HG03280 (cell line): ENCODE data around the gene FBXO41.

Experiments
- ATAC-seq: cut with Tn5 transposase; IDR thresholded peaks from one replicate; pipeline ENCODE4 v1.9.1; 2021; ENCODE audit warnings: mild to moderate bottlenecking, moderate library complexity; ENCODE audit not compliant: unreplicated experiment

The FBXO41 gene

DNA sequence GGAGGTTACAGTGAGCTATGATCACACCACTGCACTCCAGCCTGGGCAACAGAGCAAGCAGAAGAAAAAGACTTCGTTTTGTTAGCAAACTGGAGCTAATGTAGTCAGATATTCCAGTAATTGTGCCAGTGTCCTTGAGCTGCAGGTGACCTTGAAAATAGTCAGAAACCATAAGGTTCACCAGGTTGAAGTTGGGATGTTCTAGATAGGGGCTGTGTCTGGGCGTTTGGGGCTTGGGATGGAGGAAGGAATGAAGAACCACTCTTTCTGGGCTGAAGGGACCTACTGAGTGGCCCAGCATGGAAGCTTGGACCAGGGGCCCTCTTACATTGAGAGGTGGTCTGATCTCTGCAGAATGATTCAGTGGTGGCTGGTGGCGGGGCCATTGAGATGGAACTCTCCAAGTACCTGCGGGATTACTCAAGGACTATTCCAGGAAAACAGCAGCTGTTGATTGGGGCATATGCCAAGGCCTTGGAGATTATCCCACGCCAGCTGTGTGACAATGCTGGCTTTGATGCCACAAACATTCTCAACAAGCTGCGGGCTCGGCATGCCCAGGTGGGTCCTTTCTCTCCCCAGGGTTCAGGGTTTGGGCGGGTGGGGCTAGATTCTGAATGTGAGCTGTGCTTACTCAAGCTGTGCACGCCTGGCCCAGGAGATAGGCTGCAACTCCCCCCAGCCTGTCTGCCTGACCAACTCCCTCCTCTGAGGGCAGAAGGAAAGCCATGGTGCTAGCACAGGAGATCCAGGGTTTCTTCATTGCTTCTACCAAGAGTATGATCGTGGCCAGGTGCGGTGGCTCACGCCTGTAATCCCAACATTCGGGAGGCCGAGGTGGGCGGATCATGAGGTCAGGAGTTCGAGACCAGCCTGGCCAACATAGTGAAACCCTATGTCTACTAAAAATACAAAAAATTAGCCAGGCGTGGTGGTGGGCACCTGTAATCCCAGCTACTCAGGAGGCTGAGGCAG is 33.1 kb downstream of the FBXO41 start:
- ATAC-seq, result no peak

DNA sequence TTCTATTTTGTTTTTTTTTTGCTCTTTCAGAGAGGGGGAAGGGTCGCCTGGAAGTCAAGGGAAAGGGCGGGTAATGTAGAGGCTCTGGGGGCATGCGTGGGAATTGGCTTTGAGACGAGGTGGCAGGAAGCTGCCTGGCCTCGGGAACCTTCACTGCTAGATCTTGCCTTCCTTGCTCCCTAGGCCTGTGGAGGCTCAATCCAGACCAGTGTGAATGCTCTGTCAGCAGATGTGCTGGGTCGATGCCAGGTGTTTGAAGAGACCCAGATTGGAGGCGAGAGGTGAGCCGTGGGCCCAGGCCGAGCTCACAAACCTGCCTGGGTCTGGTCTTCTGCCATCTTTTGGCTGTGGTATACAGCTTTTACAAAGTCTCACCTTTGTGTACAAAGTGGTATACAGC is 34.6 kb downstream of the FBXO41 start:
- no peak for ATAC-seq

DNA sequence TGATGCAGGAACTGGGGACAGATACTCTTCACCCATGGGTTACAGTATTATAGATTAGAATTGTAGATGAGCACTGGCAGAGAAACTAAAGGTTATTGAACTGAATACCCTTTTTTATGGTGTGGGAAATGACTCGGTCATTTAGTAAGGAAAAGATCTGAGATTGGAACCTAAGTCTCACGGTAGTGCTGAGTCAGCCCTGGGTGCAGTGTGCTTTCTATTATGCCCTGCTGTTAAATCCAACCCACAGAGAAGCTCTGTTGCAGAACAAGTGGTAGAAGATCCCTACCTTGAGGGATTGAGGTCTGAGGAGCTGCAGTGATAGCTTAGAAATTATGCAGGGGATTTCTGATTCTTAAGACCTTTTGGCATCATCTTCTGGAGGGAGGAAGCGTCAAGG is 37.4 kb downstream of the FBXO41 start:
- no peak for ATAC-seq

DNA sequence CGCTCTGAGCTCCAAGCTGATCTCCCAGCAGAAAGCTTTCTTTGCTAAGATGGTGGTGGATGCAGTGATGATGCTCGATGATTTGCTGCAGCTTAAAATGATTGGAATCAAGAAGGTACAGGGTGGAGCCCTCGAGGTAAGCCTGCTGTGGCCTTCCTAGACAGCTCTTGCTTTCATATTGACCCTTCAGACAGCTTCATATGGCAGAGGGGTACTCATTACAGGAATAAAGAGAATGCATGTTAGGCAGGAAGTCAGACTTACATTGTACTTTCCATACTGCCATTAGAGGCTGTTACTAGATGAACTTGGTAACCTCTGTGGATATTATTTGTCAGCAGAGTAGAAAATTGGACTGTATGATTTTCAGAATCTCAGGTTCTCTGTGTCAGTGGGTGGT is 39.7 kb downstream of the FBXO41 start:
- ATAC-seq, result no peak

DNA sequence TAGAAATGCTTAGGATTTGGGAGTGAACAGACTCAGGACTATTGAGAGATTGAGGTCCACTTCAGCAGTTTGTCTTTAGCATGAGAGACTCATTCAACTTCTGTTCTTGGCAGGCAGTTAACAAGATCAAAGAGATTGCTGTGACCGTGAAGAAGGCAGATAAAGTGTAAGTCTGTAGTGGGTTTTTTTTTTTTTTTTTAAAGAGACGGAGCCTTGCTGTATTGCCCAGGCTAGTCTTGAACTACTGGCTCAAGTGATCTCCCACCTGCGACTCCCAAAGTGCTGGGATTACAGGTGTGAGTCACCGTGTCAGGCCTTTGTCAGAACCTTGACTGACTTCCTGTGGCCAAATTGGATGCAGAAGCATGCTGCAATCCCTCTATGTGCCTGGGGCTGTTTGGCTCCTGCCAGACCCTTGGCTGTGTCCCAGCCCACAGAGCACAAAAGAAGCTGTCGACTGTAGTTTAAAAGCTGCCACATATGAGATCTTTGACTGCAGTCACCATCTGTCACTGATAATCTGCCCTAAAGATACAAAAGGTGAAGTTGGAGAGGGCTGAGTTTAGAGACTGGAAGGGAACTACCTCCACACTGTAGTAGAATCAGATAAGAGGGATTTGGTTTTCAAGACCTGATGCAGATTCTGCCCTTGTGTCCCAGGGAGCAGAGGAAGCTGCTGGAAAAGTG is 40.3 kb downstream of the FBXO41 start:
- no peak for ATAC-seq

DNA sequence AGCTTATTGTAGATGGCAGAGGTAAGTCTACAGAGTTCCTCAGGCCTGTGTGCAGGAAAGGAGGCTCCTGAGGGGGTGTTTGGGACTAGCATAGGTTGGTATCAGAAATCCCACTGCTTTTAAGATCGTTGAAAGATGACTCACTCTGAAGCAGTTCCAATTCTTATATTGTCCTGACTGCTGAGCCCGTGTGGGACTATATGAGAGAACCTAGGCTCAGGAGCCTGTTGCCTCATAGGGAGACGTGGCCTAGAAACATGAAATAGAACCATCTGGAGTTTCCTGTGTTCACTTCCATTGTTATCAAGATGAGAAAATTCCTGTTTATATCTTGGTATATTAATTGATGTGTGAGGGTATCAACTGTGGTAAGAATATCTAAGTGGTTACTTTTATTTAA is 44.5 kb downstream of the FBXO41 start:
- no peak for ATAC-seq

DNA sequence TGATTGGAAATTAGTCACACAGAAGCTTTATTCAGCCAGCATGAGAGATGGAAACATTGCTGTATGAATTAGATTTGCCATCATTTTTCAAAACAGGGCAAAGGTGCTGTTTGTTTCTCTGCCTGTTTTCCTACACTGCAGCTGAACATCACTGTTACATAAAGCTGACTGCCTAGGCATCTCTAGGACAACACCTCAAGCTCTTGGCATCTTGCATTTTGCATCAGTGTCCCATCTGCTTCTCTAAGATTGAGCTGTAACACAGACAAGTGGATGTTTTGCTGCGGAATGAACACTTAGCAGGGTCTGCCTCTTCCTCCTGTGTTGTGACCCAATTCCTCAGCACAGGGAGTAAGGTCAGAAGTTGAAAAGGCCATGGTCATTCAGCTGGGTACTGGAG is 45.3 kb downstream of the FBXO41 start:
- no peak for ATAC-seq

DNA sequence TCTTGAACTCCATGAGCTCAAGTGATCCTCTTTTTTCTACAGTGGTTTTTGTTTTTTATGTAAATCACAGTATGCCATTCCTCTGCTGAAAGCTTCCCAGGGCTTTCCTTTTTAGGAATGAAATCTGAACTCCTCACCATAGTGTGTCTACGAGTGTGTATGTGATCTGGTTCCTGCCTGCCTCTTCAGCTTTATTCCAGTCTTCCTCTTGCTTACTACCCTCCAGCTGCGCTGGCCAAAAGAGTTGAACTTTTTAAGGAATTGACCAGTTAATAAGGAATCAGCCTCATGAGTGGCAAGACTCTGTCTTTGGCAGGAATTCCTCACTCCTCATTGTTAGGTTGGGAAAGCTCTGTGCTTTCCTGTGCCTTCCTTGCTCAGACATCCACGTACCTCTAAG is 46.1 kb downstream of the FBXO41 start:
- ATAC-seq, result no peak

DNA sequence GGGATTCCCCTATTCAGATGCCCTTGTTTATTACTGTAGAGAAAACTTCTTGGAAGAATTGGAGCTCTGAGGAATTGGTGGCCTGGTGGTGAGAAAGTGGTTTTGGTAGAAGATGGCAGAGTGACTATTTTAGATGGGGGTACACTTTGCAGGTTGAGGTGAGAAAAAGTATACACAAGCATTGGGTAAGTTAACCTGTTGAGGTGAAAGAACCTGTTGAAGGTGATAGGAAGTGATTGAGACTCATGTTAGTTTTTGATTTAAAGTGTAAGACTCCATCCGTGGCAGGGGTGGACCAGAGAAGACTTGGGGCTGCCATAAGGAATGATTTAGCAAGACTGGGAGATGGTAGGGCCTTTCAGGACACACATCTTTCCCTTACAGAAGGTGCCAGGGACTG is 47.1 kb downstream of the FBXO41 start:
- no peak for ATAC-seq

DNA sequence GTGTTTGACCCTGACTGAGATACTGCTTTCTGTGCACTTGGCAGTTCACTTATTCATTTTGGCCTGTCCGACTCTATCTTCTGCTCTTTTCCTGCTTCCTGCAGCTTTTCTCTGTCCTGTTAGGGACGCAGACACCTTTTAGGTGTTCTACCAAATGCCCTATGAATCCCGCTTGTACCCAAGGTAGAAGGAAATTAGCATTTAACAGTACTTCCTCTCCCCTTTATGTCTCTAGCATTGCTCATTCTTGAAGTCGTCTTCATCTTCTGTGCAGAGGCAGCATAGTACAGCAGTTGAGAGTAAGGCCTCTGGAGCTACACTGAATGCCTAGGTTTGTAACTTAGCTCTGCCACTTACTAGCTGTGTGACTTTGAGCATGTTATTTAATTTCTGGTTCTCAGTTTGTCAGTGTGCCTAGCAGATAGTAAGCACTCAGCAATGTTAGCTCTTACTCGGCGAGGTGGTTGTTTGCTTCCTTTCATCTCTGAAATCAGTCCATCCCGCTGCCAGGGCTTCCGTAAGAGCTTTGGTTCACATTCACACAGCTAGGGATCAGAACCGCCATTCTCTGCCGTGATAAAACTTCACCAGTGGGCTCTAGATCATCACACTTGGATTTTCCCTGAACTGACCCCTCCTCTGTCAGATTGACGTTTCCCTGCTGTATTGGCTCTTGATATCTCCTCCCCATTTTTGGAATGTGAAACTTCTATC is 48.8 kb downstream of the FBXO41 start:
- ATAC-seq, result no peak

DNA sequence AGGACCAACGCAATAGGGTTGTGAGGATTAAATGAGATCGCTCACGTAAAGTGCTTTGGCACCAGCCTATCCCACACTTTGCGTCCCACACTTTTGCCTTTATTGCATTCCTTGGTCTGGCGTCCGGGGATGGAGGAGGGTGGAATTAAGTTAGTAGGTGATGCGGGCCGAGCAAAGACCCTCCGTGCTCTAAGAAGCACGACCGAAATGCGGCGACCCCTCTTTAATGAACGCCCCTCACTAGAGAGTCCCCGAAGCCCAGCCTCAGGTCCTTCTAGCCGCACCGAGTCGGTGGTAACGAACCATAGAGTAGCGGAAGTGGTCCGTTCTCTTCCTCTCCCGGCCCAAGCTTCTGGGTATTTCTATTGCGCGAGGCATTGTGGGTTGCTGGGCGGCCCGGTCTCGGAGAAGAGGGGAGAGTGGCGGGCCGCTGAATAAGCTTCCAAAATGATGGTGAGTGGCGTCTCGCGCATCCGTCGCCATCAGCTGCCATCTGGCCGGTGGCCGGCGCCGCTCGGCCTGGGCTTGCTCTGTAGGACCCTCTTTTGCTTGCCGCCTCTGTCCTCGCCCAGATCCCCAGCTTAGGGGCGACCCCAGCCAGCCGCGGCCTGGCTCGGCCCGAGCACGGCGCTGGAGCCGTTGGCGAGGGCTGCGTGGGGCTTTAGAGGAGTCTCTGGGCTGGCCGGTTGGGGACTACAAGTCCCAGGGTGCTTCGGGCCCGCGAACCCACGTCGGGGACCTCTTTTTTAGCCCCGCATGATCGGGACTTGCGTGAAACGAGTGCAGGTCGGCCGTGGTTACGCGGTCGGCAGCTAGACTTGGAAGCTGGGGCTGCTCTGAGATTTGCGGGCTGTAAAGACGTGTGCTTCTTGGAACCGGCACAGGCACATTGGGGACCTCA is 50.1 kb downstream of the FBXO41 start, which contains the start of gene CCT7:
Gene CCT7 (plus strand): TSS at position 377 of the 901 bp plus-strand sequence. CDS start 71 bp downstream, at position 448.
- ATAC-seq, result peak; percentile 62

DNA sequence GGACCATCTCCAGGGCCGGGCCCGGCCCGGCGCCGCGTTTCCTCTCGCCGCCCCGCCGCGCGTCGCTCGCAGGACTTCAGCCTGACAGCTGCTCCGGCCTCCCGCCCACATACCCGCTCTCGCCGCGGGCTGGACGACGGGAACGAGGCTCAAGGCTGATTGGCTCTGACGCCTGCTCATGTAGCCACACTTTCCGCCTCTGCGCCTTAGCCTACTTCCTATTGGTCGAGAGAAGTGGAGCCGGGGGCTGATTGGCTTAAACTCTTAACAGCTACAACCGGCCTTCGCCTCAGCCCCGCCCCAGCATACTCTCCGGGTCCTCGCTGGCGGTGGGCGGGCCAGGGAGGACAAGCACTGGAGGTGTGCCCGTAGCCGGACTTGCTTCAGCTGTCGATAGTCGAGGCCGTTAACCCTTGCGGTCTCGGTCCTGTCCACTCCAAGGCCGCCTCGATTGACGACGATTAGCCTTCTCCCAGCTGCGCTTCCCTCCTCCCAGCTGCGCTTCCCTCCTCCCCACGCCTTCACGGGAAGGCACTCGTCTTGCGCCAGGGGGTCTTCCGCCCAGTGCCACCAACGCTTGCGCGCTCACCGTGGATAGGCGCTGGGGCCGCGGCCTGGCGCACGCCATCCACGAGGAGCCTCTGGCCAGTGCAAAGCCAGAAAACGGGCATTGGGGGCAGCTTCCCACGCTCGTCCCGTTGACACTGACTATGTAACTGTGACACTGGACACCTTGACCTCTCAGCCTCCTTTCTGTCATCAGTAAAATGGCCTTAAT is 50.9 kb downstream of the FBXO41 start, which contains the start of gene PRADC1:
Gene PRADC1 (minus strand): TSS at position 86 of the 778 bp plus-strand sequence. CDS start 79 bp downstream, at position 7.
- ATAC-seq, result peak; percentile 92

DNA sequence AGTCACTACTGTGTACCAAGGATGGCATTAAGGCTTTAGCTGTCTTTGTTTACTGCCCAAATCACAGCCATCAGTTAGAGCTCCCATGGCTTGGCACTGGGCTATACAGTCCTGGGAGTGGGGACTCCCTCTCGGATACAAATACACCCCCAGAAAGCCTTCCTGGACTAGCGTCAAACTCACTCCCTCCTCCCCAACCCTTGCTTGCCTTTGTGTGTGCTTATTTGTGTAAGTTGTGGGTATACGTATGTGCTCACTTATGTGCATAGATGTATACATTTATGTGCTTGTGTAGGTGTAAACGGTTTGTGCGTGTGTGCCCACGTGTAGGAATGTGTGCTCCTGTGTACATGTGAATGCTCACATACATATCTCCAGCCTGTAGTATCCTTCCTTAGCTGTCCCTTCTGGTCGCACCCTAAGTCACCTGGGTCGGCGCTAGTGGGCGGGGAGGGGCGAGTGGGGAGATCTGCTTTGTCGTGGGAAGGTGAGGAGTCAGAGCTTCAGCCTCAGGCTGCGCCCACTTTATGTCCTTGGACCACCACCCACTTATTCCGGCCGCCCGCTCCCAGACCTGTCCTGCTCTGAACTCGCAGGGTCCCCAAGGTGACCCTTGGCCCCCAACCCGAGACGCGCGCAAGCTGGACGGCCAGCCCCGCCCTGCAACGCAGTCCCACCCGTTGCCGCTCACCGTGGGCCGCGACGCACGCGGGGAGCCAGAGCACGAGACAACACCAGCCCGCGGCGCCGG is 51.7 kb downstream of the FBXO41 start:
- peak; percentile 10 for ATAC-seq

DNA sequence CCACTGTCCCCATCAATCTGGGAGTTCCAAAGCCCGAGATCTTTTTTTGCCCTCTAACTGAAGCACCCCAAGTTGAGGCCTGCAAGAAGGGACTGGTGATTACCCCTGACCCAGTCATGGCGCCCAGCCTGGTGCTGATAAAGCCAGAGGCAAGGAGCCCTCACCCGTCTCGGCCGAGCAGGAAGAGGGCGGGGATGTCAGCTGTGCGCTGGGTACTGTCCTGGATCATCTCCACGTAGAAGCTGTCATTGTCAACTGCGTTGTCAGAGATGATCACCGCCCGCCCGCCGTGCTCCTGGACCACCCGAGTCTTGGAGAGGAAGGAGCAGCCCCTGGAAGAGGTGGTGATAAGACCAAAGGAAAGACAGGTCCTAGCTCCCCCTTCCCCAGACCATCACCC is 55.6 kb downstream of the FBXO41 start:
- no peak for ATAC-seq

DNA sequence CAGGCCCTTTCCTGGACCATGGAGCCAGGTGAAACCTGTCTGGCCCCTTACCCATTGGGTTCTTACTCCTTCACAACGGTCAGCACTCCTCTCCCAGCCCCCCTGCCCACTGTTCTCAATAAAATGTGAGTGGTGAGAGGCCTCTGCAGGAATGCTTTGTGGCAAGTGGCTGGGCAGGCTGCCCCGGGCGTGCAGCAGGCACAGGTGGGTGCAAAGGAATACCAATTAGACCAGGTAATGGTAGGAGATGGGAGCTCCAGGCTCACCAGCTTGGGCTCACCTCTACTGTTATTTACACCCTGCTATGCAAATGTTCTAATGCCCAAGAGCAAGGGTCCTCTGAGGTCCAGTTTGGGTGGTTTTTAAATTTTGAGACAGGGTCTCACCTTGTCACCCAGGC is 57.2 kb downstream of the FBXO41 start:
- ATAC-seq, result no peak

DNA sequence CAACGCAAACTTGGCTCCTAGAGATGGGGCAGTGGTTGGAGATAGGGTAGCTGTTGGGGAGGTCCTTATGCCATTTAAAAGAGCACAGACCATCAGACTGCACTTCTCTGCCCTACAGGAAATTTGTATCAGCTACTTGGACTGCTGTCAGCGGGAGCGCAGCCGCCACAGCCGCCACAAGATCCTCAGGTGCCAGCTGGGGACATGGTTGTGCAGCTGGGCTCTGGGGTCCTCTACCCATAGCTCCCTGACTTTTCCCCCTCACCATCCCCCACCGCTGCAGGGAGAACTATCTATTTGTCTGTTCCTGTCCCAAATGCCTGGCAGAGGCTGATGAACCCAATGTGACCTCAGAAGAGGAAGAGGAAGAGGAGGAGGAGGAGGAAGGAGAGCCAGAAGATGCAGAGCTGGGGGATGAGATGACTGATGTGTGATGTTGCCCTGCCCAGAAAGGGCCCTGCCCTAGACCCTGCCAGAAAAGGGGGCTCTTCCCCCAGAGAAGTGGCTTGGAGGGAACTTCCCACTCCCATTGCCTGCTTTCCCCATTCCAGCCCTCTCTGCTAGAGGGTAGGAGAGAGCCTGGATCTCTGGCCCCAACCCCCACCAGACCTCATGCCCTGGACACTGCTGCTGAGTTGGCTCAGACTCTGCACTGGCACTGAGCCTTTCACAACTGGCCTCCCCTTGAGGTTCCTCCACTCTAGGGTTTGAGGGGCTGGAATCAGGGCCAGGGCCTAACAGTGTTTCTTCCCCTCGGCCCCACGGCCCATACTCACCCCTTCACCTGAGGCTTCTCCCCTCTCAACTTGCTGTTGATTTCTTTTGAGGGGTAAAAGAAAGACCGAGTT is 58.5 kb downstream of the FBXO41 start:
- ATAC-seq, result no peak

DNA sequence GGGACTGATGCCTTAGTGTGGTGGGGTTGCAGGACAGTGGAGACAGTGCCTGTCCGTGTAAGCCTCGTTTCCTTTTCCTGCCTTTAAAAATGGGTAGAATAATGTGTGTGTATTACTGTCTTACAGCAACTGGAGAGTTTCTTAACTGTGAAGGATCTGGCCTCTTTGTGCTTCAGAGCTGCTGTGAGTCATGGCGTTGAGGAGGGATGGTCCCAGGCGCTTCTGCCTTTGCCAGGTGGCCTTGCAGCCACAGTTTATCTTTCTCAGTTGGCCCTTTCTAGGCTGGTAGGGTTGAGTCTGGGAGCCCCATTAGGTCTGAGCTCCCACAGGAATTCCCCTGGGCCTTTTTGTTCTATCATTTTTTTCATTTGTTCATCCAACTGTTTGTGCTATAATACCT is 60.5 kb downstream of the FBXO41 start:
- no peak for ATAC-seq

DNA sequence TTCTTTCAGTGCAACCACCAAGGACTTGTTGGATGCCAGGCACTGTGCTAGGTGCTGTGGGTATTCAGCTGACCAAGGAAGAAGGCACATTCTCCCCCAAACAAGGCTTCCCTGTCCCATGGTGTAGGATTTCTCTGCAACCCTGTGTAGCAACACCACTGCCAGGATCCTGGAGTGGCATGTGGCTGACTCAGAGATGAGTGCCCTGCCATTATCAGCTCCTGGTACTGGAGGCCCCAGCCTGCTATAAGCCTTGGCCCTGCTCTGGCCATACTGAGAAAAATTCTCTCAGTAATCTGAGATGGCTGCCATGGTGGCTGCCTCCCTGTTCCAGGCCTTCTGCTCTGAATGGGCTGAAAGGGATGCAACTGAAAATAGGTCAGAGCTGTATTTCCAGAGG is 66.0 kb downstream of the FBXO41 start:
- no peak for ATAC-seq
